OCI-M1 (cell line): ENCODE results near the gene ARID1B.

Source experiments
- DNase-seq: peaks from one replicate; lab custom pipeline; 2025; lab: John Stamatoyannopoulos, UW

Gene ARID1B

DNA sequence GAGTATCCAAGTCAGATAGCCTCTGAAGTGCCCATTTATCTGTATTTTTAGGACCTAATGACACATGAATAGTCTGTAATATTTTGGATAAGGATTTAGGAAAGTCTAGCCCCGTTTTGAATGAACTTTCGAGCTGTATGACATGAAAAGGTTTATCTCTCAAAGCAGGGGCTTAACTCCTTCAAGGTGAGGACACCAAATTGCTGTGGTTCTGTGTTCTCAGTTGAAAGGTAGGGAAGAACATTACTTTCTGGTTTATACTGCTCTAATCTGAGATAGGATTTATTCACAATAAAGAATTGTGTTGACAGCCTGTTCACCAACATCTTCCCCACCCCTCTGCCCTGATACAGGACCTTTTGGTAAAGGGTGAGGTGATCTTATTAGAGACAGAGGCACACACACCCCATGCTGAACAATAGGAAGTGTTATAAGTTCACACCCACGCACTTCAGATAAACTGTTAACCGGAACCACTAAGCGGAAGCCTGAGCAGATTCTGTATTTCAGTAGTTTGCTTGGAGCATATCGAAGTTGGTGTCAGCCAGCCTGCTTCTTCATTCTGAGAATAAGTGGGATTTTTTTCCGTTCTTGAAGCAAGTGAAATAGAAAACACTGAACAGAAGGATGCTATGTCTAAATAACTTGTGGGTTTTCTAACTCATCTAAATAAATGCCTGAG, 322.9 kb downstream of the ARID1B start:
- peak; percentile 91 for DNase-seq

DNA sequence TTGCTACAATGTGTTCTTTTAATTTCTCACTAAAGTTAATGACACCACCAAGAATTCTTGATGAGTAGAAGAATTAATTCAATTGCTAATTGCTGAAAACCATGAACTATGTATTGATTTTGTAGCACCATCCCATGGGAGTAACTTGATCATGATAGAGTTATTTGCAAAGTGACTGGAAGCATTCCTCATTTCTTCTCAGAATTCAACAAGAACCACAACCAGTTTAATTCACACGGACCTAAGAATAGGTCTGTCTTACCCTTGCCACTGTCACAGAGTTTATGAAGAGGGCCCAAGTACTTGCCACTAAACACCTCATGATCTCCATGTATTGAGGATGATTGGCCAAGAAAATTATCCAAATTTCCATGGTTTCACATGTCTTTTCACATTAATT, 324.0 kb downstream of the ARID1B start:
- no peak for DNase-seq

DNA sequence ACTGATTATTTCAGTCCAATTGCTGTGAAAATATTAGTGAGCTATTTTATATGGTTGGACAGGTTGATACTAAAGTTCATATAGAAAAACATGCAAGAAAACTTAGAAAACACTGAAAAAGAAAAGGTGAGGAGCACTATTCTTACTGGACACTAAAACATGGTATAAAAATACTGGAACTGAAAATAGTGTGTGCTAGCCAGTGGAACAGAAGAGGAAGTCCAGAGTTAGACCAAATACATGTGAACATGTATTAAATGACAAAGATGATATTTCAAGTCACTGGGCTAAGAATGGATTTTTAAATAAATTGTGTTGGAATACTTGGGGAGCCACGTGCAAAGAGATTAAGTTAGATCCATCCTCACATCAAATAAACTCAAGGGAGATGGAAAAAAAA, 327.6 kb downstream of the ARID1B start:
- DNase-seq: no peak

DNA sequence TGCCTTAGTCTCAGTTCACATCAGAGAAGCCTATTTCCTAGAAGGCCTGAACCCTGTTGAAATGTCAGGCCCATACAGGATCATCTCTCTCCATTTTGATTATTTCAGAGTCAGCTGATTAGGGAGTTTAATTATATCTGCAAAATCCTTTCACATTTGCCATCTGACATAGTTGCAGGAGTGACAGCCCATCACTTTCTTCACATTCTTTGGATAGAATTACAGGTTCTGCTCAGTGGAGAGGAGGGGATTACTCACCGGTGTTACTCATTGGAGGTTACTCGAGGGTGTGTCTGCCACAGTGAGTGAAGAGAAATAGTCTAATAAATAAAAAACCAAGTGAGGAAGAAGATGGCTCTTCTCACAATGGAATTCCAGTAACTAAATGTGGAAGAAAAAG, 329.3 kb downstream of the ARID1B start:
- DNase-seq: no peak

DNA sequence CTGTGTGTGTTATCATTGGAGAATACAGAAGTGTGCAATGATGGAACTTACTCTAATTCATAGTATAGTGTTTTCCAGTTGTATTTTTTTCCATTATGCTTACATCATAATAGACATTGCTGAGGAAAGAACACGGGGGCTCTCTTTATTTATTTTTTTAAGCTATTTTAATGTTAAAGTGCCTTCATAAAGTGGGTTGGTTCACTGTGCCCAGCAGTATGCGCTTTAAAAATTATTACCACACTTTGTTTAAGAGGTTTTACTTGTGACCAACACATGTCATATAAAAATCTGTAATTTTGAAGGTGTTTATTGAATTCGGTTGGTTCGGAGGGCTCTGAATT, 330.4 kb downstream of the ARID1B start:
- no peak for DNase-seq

DNA sequence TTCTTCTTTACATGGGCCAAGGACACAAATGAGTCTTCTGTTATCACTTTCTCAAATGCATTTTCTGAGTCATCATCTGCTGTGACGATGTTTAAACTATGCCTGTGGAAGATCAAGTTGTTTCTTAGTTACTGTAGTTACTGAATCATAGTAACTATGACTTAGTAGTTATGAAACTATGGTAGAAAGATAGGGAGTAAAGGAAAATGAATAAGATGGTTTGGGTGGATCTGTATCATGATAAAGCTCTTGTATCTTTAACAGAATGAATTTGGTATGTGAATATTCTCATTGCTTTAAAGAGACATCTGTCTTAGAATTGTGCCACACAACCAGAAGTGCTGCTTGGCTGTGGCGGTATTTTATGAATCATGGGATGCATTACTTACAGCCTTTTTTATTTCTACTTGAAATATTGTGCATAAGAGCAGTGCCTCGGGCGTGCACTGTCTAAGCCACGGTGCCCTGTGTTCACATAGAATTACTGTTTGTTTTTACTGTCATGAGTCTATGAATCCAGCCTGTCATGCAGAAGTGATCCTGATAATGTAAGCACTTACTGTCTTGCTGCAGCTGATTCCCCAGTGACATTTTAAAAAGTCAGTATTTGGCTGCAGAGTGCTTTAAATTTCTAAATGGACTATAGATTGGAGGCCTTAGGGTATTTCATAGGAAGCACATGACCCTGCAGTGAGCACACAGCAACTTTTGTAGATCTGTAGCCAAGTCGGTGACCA, 330.9 kb downstream of the ARID1B start:
- peak; percentile 68 for DNase-seq

DNA sequence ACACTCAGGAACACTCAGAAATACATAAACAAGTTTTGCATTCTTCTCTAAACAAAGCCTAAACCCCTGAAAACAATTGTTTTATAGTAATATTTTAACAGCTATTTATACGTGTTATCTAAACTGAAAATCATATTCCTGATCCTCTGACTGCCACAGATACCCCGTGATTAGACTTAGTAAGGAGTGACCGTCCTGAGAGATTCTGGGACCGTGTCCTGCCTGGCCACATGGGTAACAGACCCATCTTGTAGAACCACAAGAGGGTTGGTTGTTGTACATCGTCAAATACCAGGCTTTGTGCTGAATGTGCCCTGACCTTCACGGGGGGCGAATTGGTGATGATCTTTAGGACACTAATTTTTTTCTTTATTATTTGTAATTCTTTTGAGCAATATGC, 331.7 kb downstream of the ARID1B start:
- DNase-seq: no peak

DNA sequence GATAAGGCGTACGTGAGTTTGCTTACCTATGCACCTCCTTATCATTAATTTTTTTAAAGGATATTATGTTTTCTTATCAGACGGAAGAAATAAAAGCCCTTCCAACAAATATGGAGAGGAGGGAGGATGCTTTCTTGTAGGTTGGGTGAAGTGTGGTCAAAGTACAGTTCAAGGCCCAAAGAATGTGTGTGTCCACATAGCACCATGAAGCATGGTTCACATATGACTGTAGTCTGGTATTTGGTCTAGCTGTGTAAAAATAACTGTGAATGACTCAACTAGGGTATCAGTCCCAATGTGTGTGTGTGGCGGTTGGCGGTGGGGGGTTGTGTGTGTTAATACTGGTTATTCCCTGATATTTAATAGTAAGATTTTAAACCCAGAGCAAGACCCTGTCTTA, 333.4 kb downstream of the ARID1B start:
- no peak for DNase-seq

DNA sequence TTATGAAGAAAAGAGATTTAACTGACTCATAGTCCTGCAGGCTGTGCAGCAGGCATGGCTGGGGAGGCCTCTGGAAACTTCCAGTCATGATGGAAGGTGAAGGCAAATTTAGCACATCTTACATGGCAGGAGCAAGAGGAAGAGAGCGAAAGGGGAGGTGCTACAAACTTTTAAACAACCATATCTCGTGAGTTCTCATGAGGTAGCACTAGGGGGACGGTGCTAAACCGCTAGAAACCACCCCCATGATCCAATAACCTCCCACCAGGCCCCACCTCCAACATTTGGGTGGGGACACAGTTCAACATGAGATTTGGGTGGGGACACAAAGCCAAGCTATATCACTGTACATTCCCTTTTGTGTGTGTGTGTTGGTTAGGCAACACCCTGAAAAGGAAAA, 336.2 kb downstream of the ARID1B start:
- DNase-seq: no peak

DNA sequence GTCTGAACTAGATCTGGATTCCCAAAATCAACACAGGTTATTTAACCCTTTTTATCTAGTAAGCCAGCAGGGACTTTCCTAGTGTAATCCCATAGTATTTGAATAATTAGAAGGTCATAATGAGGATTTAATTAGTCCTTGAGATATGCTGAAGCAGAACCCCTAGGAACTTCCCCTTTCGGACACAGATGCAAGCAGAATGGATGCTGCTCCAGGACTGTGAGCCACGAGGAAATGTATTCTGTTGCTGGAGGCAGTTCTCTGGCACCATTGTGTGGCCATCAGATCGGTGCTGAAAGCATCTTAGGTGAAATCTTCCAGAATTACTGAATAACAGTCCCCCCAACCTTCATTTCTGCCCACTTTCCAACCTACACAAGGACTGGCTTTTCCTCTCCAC, 339.2 kb downstream of the ARID1B start:
- no peak for DNase-seq

DNA sequence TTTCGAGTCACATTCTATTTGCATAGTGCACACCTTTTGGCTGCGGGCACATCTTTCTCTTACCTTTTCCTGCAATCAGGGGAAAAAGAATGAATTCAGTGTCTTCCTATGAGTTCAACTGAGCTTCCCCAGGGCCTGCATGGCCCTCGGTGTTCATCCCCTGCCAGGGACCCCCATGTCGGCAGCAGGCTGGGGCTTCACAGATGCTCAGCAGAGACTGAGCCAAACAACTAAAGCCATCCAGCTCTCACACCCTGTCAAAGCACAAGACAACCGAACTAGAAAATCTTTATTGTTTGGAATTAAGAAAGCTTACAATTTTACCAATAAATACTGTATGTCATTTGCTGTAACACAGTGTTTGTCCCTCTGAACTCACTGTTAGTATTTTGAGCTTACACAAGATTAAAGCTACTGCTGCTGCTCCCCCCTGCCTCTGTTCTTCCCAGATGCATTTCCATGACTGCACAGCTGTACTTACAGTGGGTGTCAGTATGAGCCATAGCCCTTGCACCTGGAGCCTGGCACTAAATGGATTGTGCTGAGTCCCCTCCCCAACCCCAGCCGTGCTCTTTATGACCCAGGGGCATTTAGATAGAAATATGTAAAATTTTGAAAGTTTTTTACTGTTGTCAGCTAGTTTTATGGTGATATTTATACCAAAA, 340.4 kb downstream of the ARID1B start:
- DNase-seq: no peak

DNA sequence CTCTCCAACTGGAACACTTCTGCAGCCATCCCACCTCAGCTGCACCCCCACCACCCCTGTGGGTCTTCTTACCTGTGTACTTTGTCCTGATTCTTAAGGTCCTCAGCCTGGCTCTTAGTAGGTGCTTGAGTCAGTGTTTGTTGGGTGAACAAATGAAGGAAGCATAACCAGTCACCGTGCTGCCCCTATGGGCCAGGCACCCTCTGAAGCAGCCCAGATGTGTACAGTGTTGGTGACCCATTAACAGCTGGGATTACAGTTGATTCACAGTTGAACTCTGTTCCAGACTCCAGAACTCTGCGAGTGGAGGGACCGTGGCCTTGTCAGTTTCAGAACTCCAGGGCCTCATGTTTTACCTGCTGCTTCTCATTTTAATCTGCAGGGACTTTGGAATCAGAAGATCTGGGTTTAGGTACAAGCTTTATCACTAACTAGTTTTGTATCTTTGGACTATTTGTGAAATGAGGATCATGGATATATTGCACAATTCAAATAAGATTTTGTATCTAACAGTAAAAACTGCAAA, 342.4 kb downstream of the ARID1B start:
- DNase-seq: no peak

DNA sequence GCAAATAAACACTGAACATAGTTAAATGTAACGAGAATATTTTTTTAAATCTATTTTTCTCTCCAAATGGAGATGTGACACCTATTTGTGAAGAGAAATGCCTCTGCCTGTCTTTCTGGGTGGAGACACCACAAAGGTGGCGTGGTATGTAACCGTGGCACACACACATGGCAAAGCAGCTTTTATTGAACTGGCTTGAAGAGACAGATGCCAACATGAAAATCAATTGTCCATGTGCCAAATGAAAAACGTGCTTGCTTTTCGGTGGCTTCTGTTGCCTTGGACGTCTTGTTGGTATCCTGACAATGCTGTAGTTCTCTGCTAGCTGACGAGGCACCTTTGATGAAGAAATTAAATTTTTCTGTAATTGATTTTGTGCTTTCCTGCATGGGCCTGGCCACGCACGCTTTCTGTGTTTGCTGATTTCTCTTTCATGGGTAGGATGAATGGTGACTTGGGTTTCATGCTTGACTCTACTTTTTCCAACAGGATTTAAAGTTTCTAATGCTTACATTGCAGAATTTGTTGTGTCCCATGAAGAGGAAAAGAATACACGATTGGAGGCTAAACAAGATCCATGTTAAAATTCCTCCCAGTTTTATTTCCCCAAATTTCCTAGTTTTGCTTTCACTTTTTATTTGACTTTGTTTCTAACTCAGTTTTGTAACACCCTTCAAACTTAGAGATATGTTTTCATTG, 343.5 kb downstream of the ARID1B start:
- no peak for DNase-seq

DNA sequence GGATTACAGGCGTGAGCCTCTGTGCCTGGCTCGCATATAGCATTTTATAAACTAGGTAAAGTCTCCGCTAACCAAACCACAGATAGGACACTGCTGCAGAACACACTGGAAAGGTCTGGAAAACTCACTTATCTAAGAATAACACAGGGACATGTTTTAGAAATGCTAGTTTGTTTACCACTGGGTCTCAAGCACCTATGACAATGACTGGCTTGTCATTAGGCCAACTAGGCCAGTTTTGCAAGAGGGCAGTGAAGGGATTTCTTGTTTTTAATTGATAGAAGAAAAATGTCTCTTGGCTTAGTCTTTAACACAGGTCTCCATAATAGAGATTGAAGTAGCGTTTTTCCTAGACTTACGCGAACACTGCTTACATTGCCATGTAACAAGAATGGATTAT, 344.7 kb downstream of the ARID1B start:
- no peak for DNase-seq

DNA sequence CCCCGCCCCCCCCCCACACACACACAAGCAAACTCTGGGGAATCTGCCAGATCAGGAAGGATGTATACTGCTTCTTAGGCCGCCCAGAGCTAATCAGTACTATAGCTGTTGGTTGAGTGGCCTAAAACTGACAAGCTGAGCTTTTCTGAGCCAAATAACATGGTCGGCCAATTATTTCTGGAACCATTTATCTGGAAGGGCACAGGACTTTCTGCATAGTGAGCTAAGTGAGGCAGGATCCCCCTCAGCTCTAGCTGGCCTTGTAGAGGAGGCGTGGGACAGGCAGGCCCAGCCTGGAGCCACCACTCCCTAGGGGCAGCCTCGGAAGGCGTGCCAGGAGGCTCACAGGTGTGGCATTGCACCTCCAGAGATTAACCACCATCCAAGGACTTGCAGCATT, 346.1 kb downstream of the ARID1B start:
- DNase-seq: no peak

DNA sequence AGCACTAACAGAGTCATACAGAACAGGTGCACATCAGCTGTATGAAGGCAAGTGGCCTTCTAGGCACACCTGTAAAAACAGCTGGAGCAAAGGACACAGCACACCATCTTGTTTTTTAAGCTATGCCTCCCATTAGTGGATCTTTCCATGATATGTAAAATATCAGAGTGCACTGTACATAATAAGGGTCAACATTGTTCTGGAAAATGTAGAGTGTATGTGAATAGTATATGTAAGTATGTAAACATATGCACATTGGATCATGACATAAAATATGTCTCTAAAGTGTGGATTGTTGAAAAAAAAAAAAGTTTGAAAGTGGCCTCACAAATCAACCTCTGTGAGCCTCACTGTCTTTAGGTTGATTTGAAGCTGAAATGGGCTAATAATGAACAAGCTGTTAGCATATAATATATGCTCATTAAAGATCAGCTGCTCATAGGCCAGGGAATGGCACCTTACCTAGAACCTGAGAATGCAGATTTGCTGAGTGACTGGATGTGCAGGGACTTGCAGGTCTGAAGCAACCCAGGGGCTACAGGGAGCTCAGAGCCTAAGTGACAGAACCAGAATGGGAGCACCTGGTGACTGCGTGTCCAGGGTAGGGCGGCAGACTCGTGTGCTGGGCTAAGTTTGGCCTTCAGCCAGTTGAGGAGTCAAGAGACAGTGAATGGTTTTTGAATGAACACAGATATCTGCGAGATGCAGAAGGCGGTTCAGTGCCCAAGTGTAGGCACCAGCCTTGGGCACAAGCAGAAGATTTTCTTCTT, 347.5 kb downstream of the ARID1B start:
- DNase-seq: no peak

DNA sequence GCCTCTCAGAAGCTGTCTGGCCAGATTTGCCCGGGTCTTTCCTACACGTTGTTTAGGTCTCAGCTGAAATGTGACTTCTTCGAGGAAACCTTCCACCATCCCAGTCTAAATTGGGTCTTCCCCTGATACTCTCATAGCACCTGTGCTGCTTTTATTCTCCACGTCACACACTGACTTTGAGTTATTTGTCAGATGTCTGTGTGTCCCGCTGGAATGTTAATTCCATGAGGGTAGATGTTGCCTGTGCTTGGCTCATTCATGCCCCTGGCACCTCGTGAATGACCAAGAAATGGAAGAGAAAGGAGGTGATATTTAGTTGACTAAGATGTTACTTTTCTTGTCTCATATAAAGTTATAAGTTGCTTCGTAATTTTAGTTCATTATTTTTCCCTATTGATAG, 348.4 kb downstream of the ARID1B start:
- DNase-seq: no peak

DNA sequence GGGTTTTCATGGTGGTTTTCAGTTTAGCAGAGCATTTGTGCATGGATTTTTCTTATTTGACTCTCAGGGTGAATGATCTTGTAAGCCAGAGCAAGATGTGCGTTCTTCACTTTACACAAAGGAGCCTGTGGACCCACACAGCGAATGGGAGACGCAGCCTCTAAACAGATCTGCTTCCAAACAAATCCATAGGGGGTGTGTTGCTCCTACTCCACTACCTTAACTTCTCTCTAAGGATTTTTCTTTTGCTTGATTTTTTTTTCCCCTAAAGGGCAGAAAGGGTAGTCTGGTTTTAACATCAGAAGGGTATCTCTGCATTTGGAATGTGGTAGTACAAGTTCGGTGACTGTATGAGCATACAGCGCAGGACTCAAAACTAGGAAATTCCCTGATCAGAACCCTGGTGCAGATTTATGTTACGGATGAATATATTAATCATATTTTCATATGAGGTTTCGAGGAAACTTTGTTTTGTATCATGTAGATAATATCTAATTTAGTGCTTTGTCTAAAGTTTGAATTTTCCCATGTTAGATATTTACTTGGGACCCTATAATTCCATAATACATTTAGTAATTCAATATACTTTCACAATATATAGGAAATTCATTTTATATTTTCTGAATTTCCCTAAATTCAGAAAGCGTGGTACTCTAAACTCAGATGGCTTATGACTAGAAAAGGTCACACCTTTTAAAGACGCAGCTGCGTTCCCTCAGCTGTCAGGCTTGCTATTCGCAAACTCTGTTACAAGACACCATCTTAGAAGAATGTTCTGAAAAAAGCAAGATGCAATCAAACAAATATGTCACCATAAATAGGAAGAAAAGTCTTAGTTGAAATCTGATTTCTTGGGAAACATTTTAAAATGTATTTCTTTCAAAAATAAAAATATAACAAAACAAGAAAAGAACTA, 349.3 kb downstream of the ARID1B start:
- no peak for DNase-seq

DNA sequence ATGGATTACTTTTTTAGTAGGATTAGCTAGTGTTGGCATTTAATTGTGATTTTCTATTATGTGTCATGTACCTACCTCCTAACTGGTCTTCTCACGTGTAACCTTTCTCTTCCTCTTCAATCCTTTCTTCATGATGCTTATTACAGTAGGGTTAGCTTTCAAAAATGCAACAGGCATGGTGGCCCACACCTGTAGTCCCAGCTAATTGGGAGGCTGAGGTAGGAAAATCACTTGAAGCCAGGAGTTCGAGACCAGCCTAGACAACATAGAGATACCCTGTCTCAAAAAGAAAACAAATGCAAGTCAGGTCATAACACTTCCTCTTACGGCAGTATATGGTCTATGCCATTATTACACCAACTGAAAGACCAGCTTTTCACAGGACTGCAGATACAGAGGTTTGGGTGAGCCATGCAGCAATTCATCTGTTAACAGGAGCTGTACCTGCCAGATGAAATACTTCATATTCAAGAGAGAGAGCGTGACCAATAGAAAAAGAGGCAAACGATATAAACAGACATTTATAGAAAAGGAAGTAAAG, 351.1 kb downstream of the ARID1B start:
- DNase-seq: no peak

DNA sequence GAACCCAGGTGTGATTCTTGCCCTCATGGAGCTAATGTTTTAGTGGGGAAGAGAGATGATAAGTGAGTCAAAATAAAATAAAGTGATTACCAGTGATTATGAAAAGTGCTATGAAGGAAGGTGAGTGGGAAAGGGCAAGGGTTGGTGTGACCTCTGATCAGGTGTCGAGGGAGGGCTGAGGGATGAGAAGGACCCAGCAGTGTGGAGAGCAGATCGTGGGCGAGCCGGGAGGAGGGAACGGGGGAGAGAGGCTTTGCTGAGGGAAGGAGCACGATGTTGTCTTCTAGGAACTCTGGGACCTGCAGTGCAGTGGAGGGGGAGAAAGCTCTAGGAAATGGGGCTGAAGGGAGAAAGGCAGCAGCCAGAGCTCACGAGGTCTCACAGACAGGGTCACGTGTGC, 354.1 kb downstream of the ARID1B start:
- no peak for DNase-seq

DNA sequence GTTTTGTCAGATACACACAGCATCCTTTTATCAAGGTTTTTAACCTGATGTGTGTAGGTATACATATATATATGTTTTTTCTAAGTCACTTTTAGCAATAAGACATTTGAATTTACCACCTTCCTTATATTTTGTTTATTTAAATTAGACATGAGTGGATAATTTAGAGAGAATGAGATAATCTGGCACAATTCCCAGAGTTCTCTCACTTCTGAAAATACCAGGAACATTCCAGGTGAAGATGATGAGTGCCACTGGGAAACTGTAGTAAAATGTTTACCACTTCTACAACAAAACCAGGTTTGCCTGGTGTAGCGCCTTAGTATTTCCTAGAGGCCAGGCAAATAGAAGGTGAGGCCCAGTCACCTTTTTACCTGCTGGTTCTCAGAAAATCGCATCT, 356.7 kb downstream of the ARID1B start:
- no peak for DNase-seq
